Embryonic facial prominence (tissue), 1 donor: ENCODE measurements around the gene HDAC5.

Experiments used
- DNase-seq: peaks from one replicate; pipeline ENCODE4 v3.0.0-alpha.2; 2016; ENCODE audit errors: extremely low spot score

The HDAC5 gene

DNA sequence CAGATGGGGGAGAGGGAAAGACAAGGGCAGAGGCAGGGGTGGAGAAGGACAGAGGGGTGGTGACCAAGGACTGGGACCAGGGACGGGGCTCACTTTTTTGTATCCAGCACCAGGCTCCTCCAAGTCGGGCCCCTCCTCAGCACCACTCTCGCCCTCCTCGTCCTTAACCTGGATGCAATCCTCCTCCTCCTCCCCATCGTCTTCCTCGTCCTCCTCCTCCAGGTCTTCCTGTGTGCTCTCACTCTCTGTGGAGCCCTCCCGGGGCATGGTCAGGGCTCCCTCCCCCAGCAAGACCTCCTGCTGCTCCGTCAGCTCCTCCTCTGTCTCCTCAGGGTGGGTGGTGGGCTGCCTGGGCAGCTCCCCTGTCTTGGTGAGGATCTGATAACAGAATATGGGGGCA, 36.1 kb downstream of the HDAC5 start:
- DNase-seq: no peak

DNA sequence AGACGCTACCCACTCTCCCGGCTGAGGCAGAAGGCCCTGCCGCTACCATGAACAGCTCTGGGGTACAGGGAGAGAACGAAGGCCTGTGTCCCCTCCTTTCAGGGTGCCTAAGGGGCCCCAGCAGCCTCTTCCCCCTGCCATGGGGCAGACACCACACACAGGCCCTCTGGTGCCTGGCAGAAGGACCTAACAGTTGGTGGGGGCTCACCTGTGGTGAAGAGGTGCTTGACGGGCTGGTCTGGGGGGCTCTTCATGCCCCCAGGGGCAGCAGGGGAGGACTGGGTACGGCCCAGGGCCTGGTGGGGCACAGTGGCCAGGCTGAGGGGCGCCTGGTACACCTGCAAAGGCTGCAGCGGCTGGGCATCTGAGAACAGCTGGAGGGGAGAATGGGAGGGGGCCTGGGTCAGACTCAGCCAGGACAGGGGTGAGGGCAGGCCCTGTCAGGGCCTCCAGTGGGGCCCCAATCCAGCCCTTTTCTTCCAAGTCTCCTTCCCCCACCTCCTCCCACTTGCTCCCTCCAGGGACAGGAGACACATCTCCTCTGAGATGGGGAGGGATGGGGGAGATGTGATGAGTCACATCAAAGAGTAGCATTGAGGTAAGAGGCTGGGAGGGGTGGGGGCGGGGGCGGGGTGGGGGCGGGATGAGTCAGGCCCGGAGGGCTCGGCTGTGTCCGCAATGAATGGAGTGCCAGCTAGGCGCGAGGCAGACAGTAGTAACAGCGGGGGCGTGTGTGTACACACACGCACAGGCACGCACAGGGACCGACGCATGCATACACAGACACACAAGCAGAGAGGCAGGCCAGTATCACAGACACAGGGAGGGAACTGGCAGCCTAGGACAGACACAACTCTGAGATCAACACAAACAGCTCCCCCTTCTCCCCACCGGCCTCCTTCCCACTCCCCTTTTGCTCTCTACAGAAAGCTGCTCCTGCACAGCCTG, 36.8 kb downstream of the HDAC5 start:
- no peak for DNase-seq

DNA sequence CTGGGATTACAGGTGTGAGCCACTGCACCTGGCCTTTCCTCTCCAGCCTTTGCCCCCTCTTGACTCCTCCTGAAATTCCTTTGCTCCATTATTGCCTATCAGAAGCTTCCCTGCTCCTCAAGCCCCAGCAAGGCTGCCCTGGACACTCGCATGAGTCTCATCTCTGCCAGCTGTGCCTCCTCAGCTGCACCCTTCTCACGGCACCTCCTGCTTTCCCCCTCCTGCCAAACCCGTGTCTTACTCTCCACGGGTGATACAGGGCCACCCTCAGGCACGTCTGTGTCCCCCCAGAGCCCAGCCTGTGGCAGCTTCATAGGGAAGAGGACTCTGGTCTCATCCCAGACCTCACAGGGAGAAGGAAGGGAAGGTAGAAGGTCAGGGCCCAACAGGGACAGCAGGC, 37.5 kb downstream of the HDAC5 start:
- DNase-seq: no peak

DNA sequence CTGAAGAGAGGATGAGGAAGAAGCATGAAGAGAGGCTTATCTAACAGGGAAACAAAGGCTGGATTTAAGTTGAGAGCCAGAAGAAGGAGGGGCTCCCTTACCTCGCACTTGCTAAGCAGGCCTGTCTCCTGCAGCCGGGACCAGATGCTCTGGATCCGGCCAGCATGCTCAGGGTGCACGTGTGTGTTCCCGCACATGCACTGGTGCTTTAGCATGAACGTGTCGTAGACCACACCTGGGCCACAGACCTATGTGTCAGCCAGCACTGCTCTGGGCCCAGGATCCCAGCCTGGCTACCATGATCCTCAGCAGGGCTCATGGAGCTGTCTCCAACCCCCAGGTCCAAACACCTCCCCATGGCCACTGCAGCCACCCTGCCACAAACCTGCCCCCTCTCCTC, 38.5 kb downstream of the HDAC5 start:
- no peak for DNase-seq

DNA sequence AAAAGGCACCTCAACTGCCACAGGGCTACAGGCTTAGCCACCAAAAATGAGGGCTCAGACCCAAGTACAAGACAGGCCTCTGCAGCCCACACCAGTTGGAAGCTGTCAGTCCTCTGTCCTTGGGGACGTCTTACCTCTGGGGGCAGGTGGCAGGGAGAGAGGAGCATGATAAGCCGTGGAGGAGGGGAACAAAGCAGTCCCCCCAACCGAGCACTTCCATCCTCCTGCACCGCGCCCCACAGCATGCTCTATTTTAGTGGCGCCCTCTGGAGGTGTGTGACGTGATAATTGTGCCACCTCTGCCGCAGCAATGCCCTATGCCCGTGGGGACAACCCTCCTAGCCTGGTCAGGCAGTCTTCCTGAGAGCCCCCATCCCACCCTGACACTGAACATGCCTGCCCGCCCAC, 39.3 kb downstream of the HDAC5 start:
- no peak for DNase-seq

DNA sequence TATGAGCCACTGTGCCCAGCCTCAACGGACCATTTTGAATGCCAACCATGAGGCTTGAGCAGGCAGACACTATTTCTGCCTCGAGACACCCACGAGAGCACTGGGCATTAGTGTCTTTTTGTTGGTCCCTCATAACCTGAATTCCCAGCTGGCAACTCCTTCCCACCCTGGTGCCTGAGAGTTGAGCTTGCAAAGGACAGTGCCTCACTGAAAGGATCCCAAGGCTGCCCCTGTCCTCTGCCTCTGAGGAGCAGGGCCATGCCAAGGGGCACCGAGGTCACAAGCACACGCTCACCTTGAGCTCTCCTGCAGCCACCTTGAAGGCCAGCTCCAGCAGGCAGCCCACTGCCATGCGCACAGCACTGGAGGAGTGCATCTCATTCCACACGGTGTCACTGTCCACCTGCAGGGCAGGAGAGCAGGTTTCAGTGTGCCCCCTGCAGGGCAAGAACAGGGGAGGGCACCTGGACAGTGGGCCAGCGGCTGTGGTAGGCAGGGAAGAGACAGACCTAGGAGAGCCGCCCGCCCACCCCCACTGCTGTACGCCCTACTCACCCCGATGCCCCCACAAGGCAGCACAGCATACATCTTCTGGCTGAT, 40.1 kb downstream of the HDAC5 start:
- DNase-seq: no peak

DNA sequence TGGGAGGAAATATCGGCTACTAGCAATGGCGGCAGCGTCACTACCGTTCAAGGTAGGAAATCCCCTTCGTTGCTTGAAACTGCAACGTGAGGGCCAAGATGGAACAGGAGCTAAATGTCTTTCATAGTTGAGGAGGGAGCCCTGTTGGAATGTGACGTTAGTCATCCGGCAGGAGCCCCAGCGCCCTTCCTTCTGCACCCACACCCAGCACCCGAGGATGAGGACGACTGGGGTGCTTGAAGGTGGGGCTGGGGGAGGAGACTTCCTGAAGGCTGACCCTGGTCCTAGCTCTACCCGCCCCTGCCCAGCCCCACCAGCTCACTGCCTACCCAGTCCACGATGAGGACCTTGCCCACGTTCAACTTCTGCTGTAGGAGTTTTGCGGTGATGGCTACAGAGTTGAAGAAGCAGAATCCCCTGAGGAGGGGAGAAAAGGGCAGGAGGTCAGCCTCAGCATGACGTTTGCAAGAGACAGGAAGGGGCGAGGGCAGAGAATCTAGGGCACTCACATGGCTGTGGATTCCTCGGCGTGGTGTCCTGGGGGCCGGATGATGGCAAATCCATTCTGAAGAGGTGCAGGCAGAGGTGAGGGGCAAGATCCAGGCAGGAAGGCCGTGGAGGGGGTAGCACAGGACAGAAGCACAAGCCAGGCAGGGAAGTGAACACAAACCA, 41.0 kb downstream of the HDAC5 start:
- no peak for DNase-seq

DNA sequence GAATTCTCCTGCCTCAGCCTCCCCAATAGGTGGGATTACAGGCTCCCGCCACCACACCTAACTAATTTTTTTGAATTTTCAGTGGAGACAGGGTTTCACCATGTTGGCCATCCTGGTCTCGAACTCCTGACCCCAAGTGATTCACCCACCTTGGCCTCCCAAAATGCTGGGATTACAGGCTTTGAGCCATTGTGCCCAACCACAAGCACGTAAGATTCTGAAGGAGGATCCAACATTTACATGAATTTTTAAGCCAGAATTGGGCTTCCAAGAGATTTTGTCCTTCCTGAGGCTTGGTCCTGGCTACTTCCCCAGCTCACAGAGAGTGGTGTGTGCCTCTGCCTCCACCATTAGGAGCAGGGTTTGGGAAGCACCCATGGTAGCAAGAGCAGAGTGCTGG, 41.8 kb downstream of the HDAC5 start:
- DNase-seq: no peak

DNA sequence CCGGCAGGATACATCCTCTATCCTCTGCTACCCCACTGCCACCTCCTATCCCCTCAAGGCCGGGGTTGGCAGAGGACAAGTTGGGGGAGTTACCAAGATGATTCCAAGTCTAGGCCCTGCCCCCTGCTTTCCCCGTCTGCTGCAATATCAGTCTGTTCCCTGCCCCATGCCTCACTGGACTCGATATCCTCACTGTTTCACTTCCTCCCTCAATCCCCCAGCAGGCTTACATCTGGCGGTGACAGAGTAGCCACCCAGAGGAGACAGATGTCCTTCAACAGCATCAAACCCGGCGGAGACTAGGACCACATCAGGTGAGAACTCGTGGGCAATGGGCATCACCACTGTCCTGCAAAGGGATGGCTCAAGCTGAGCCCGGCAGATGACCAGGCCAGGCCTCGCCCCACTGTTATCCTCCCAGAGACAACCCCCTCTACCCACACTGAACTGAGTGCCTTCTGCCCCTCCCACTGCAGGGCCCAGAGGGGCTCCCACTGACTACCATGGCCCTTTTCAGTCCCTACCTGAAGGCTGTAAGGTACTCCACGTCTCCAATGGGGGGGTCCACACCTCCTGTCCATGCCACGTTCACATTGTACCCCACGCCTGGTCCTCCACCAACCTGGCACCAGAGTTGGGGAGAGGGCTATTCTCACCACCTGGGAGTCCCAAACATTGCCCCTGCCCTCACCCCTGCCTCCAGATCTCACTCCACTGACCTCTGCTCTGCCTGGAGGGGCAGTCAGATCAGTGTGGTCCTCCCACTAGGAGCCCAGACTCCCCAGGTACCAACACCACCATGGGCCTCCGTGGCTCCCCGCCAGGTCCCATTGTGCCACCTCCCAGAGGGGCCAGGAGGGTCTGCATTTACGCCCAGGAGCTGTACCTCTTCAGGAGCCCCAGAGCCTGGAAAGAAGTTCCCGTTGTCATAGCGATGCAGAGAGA, 43.3 kb downstream of the HDAC5 start:
- DNase-seq: no peak

DNA sequence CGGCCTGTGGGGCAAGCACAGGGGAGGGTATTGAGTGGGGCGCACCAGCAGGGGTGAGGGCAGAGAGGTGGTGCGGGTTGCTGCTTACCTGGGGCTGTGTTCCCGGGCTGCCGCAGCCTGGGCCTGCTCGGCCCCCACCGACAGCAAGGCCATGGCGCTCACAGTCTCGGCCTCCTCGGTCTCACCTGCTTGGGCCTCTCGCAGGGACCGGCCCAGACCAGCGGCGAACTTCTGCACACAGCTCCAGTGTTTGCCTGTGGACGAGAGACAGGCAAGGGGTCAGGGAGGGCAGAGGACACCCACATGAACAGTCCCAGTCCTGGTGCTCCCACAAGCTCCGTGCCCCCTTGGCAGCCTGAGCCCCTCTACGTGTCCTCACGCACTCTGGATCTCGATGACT, 45.0 kb downstream of the HDAC5 start:
- no peak for DNase-seq

DNA sequence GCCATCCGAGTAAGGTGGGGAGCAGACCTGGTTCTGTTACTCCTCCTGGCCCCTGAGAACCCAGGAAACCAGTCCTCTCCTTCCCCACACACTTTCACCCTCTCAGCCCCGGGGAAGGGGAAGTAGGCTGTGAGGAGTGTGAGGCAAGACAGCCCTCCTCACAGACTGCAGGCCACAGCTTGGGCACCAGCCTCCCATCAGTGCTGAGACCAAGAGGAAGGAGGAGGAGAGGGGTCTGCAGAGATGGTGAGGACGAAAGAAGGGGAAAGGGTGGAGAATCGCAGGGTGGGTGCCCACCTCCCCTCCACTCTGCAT, 45.9 kb downstream of the HDAC5 start:
- DNase-seq: no peak

DNA sequence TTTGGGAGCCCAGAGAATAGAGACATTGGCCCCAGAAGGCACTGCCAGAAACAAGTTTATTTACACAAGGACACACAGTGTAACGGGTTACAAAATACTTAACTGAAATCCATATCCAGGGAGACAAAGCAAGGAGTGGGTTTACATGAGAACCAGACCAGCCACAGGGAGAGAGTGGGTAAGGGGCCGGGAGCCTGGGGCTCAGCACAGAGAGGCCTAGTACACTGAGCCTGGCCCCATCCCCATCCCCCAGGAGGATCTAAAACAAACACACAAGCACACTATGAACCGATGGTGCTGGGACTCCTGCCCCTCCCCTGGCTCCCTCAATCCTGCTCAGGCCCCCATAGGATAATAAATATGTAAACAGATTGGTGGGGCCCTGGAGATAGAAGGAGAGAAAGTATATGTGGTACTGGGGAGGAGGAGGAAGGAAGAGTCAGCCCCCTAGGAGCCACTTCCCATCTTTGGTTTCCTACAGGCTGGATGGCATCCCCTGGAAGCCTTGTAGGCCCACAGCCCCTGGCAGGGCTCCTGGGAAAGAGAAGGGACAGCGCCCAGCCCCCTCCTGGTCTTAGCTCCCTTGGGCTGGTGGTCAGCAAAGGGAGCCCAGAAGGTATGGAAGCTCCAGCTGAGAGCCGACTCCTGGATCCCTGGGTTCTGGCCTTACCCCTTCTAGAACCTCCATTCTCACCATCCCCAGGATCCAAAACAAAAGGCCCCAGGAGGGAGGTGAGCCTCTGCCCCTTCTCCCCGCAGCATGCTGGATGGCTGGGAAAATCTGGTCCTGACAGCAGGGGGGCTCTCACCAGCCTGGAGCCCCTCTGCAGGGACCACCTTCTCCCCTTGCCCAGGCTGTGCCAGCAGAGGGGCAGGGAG, 46.5 kb downstream of the HDAC5 start:
- no peak for DNase-seq

DNA sequence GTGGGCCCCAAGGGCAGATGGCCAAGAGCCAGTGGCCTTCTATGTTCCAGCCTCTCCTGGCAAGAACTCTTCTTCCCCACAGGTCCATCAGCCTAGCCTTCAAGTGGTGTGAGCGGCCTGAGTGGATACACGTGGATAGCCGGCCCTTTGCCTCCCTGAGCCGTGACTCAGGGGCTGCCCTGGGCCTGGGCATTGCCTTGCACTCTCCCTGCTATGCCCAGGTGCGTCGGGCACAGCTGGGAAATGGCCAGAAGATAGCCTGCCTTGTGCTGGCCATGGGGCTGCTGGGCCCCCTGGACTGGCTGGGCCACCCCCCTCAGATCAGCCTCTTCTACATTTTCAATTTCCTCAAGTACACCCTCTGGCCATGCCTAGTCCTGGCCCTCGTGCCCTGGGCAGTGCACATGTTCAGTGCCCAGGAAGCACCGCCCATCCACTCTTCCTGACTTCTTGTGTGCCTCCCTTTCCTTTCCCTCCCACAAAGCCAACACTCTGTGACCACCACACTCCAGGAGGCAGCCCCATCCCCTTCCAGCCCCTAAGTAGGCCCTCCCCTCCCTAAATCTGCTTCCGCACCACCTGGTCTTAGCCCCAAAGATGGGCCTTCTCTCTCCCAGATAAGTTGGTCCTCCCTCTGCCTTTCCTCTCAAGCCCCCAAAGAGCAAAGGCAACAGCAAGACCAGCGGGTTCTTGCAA, 47.7 kb downstream of the HDAC5 start:
- no peak for DNase-seq

DNA sequence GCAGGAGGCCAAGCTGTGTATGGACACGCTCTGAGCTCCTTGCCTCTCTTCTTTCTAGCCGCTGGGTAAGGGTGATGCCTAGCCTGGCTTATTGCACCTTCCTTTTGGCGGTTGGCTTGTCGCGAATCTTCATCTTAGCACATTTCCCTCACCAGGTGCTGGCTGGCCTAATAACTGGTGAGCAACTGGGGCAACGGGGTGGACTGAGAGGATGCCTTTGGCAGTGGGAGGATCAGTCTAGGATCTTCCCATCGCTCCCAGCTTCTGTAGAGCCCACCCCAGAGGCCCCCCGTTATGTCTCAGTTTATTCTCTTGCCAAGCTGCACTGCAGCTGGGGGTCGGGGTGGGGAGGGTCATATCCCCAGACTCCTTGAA, 48.5 kb downstream of the HDAC5 start:
- DNase-seq: no peak

DNA sequence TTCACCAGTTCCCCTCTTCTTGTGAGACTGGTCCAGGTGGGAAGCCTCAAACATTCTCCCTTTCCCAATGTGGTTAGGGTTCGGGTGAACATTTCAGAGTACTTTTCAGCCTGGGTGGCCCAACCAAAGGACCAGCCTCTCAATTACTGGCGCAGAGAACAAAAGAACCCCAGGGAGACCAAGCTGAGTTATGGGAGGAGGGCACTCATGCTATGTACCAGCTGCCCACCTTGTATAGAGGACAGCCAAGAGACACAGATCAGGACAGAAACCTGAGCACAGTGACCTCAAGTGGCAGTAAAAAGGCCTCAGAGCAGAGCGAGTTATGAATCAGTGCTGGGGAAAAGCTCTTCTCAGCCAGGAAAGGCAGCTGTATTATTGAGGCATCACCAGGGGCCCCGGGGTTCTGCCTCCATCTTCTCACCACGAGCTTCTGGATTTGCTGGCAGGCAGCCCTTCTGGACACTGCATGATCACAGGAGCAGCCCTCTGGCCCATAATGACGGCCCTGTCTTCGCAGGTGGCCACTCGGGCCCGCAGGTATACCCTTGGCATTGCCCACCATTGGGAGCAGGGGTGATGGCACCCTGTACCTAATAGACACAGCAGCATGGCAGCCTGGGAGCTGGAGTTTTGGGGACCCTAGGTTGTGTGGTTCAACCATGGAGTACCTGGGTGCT, 49.1 kb downstream of the HDAC5 start:
- no peak for DNase-seq

DNA sequence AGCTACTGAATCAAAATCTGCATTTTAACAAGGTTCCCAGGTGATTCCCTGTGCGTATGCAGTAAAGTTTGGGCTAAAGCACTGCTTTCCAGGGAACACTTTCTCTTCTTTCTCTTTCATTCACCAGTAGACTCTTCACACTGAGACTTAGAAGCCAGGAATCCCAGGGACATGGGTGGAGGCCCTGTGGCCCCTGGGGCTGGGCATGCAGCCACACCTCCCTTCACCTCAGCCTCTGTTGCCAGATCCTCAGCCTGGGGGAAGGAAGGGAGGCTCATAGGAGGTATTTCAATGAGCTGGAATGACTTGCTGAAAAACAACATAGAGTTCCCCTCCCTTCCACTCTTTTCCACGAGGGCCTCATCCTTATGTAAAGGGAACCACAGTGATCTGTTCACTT, 51.7 kb downstream of the HDAC5 start:
- no peak for DNase-seq

DNA sequence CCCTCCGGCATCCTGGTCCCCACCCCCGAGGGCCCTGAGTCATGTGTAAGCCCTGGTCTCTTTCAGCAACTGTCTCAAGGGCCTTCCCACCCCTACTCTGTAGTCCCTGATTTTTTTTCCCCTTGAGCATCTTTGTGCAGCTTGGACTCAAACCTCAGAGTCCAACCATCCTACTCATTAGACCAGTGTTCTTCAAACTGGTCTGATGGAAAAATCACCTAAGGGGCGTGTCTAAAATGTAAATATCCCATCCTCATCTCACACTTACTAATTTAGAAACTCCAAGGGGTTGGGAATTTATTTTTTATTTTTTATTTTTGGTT, 52.3 kb downstream of the HDAC5 start:
- DNase-seq: no peak

DNA sequence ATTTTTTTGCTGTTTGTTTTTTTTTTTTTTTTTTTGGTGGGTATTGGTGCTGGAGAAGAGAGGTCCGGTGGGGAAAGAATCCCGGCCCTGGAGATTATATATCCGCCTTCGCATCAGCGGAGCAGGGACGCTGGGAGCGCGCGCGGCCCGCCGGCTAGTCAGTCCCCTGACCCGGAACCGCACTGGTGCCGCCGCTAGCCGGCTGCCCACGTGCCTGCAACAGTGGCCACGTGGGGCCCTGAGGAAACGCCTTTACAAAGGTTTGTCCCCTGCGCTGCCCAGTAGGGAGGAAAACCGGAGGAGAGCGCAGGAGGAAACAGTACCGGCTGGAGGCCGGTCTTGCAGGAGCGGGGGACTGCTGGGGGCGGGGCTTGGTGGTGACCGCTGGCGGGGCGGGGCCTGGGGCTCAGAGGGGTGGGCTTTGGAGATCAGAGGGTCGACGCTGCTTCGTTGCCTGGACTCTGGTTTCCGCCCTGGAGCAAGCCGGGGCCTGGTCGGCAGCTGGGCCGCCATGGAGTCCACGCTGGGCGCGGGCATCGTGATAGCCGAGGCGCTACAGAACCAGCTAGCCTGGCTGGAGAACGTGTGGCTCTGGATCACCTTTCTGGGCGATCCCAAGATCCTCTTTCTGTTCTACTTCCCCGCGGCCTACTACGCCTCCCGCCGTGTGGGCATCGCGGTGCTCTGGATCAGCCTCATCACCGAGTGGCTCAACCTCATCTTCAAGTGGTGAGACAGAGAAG, 52.8 kb downstream of the HDAC5 start, which contains the start of gene G6PC3:
G6PC3 (plus strand) TSS at position 281 of the 743 bp plus-strand sequence; CDS start at position 512, 231 bp downstream.
- peak; percentile 89 for DNase-seq

DNA sequence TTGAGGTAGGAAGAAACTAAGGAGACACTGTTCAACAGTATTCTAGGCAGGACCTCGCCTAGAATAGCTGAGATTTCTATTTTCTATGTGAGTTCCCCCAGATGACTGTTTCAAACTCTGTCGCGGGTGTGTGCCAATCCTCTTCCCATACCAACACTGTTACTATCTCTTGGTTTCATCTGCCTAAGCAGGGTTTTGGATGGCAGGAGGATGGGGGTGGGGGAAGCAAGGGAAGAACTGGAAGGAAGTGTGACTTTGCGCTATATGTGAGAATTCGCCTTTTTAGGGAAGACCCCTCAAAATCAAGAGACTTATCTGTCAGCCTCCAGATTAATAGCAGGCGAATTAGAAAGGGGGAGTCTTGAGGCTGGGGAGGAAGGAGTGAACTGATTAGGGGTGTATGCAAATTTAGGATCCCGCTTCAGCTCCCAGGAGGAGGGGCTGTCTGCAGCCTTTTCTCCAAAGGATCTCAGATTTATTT, 53.4 kb downstream of the HDAC5 start:
- DNase-seq: no peak
